Measurements from ENCODE around the gene MNX1. TPM values are rescaled to one million over a fixed set of nuclear protein-coding genes. Genes with fewer than 3 reads are reported as not detected.

MNX1 gene
- total RNA-seq, 1 donor from 2014 or later: not detected

- Histone ChIP-seq H4K20me1 (ENCODE audit: low read depth) (no peaks in the 10 kb centered on the region), H3K4me1 (no peaks in the 10 kb centered on the region), H3K36me3 (no peaks in the 10 kb centered on the region), H3K79me2 (ENCODE audit: low read depth) (no peaks in the 10 kb centered on the region), H3K4me2 (no peak overlapping the region), H3K27me3 (no peaks in the 10 kb centered on the region), H3K9ac (no peak overlapping the region), H2AFZ (replicated peaks) (no peak overlapping the region), H3F3A (ENCODE audit: low read depth) (peaks cover 27% of the 10 kb centered on the region), H3K9me3 (ENCODE audit: low read depth) (no peaks in the 10 kb centered on the region), H3K27ac (no peak overlapping the region), H3K4me3 (no peak overlapping the region)
- H3K36me3 Mint-ChIP-seq: peaks cover 13% of the 10 kb centered on the region
- no peak overlapping the region for H3K4me3 Mint-ChIP-seq
- no peaks in the 10 kb centered on the region for H3K4me1 Mint-ChIP-seq
- H3K27me3 Mint-ChIP-seq (ENCODE audit: insufficient read depth, low read depth): peaks cover 2% of the 10 kb centered on the region
- no peak overlapping the region for H3K27ac Mint-ChIP-seq
- H3K9me3 Mint-ChIP-seq: peaks cover 25% of the 10 kb centered on the region
- no peak for DNase-seq (ENCODE audit: low spot score)
- TF ChIP-seq EZH2phosphoT487 (IDR thresholded peaks at IDR 0.05): no peak
- TF ChIP-seq EZH2 (IDR thresholded peaks at IDR 0.05): no peak
- TF ChIP-seq, protein P1, sequence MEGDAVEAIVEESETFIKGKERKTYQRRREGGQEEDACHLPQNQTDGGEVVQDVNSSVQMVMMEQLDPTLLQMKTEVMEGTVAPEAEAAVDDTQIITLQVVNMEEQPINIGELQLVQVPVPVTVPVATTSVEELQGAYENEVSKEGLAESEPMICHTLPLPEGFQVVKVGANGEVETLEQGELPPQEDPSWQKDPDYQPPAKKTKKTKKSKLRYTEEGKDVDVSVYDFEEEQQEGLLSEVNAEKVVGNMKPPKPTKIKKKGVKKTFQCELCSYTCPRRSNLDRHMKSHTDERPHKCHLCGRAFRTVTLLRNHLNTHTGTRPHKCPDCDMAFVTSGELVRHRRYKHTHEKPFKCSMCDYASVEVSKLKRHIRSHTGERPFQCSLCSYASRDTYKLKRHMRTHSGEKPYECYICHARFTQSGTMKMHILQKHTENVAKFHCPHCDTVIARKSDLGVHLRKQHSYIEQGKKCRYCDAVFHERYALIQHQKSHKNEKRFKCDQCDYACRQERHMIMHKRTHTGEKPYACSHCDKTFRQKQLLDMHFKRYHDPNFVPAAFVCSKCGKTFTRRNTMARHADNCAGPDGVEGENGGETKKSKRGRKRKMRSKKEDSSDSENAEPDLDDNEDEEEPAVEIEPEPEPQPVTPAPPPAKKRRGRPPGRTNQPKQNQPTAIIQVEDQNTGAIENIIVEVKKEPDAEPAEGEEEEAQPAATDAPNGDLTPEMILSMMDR (IDR thresholded peaks at IDR 0.05): no peak
These were observed 30.8 kb downstream of the MNX1 start for GRCh38 chr7:156979711-156980110.

- no peak overlapping the region for H3K4me2 ChIP-seq
- no peaks in the 10 kb centered on the region for H3K4me1 ChIP-seq
- H2AFZ ChIP-seq (replicated peaks): no peak overlapping the region
- H3K9ac ChIP-seq: no peak overlapping the region
- TF ChIP-seq, protein P1 (IDR thresholded peaks at IDR 0.05): no peak
- no peaks in the 10 kb centered on the region for H3K36me3 ChIP-seq
- Mint-ChIP-seq H3K36me3 (peaks cover 13% of the 10 kb centered on the region), H3K9me3 (peaks cover 25% of the 10 kb centered on the region), H3K4me1 (no peaks in the 10 kb centered on the region), H3K4me3 (no peak overlapping the region), H3K27ac (no peak overlapping the region), H3K27me3 (ENCODE audit: insufficient read depth, low read depth) (peaks cover 2% of the 10 kb centered on the region)
- H3F3A ChIP-seq (ENCODE audit: low read depth): peaks cover 25% of the 10 kb centered on the region
- H3K4me3 ChIP-seq: no peak overlapping the region
- H4K20me1 ChIP-seq (ENCODE audit: low read depth): no peaks in the 10 kb centered on the region
- no peaks in the 10 kb centered on the region for H3K27me3 ChIP-seq
- no peaks in the 10 kb centered on the region for H3K79me2 ChIP-seq (ENCODE audit: low read depth)
- H3K27ac ChIP-seq: no peak overlapping the region
- no peak for DNase-seq (ENCODE audit: low spot score)
- H3K9me3 ChIP-seq (ENCODE audit: low read depth): no peaks in the 10 kb centered on the region
These were observed 31.4 kb downstream of the MNX1 start for GRCh38 chr7:156979007-156979606.

- Histone ChIP-seq H3K27me3 (no peaks in the 10 kb centered on the region), H3K4me1 (no peaks in the 10 kb centered on the region), H3K4me3 (no peak overlapping the region), H3F3A (ENCODE audit: low read depth) (peaks cover 5% of the 10 kb centered on the region), H3K27ac (no peak overlapping the region), H2AFZ (replicated peaks) (no peak overlapping the region), H4K20me1 (ENCODE audit: low read depth) (no peaks in the 10 kb centered on the region), H3K4me2 (no peak overlapping the region), H3K9ac (no peak overlapping the region), H3K79me2 (ENCODE audit: low read depth) (no peaks in the 10 kb centered on the region), H3K9me3 (ENCODE audit: low read depth) (no peaks in the 10 kb centered on the region), H3K36me3 (no peaks in the 10 kb centered on the region)
- Mint-ChIP-seq H3K36me3 (peaks cover 13% of the 10 kb centered on the region), H3K27ac (no peak overlapping the region), H3K27me3 (ENCODE audit: insufficient read depth, low read depth) (peaks cover 2% of the 10 kb centered on the region), H3K4me3 (no peak overlapping the region), H3K9me3 (peaks cover 22% of the 10 kb centered on the region), H3K4me1 (no peaks in the 10 kb centered on the region)
- no peak for DNase-seq (ENCODE audit: low spot score)
- no peak for TF ChIP-seq EZH2phosphoT487 (IDR thresholded peaks at IDR 0.05)
- TF ChIP-seq, protein P1 (IDR thresholded peaks at IDR 0.05): no peak
- no peak for TF ChIP-seq EZH2 (IDR thresholded peaks at IDR 0.05)
These were observed 34.8 kb downstream of the MNX1 start for GRCh38 chr7:156975620-156976019.
